HG02943 (cell line): ENCODE measurements around the gene CYP27B1.
"Not testable (repeated sequence)": the region's sequence is repeated elsewhere in the genome, so short reads cannot be mapped to it uniquely, and the experiment has no call there.

Experiments used
- ATAC-seq: cut with Tn5 transposase; IDR thresholded peaks from one replicate; pipeline ENCODE4 v1.9.1; 2021; ENCODE audit warnings: mild to moderate bottlenecking, low read depth, moderate library complexity; ENCODE audit not compliant: unreplicated experiment

The CYP27B1 gene

DNA sequence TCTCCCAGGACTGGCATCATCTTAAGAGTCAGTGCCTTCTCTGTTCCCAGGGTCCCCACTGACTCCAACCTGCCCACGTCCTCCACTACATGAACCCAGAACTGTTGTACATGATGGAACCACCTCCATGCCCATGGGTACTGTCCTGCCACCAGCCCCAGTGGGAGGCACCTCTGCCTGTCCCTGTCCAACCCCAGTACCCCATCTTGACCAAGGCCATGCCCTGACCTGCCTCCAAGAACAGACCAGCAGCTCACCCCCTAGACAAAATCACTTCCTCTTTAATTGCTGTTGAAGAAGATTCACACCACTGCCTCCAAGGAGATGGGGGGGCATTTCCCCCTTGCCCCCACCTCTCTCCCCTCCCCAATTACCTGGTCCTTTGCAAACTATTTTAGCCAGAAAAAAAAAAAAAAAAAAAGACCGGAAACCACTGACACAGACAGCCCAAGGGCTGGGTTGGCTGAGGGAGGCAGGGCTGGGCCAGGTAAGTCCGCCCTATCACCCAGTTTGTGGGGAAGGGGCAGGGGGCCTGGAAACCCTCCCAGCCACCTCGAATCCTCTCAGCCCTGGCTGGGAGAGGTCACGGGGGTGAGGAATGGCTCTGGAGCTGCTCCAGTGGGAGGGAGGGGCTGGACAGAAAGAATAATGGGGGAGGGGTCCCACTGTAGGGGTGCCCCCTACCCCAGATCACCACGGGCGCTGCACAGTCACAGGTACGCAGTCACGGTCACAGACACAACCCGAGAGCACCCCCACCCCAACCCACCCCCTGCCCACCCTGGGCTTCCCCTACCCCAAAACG lies 41.7 kb downstream of the CYP27B1 start:
- no peak for ATAC-seq

DNA sequence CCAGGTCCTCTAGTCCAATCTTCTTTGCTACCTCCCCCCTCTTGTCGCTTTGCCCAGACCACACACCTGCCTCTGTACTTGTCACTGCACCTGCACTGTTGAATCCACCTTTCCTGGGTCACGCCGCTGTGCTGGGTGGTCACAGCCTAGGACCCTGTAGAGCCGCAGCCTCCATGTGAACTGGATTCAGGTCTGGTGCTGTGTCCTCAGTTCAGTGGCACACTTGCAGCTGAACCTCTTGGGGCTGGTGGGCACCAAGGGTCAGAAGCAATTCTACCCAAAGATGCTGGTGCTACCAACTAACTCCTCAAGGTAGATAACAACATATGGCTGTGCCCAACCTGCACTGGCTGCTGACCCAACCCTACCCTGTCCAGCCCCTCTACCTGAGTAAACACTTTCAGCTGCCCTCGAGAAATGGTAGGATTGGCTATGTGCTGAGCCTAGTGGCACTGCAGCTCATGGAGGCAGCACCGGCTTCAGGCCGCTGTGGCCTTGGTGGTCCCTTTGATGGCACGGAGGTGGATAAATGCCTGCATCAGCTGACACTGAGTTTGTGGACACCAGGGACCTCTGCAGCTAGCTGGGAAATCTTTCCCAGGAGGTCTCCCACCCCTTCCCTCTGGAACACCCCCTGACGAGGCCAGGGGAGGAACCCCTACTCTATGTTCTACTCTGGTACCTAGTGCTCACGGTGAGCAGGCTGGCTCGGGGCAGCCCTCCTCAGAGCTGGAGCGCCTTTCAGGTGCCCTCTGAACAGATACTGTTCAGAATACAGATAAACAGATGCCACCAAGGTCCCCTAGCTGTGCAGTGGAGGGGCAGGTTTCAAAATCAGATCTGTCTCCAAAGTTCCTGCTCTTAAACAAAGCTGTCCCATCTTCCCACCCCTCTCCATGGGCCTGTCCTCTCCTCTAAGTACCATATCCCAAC lies 42.6 kb downstream of the CYP27B1 start:
- no peak for ATAC-seq

DNA sequence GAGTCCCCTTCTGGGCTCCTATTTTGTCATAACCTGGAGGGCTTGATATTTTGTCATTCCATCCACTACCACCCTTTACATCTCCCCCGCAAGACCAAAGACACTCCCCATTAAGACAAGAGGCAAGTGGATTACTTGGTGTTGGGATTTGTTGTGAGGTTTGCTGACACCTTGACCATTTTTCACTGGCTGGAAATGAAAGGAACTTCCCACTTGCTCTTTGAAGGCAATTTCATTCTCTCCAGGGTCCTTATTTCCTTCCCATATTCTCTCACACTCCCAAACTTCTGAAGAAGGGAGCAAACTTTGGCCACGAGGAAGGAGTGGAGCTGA lies 43.3 kb downstream of the CYP27B1 start:
- ATAC-seq: no peak

DNA sequence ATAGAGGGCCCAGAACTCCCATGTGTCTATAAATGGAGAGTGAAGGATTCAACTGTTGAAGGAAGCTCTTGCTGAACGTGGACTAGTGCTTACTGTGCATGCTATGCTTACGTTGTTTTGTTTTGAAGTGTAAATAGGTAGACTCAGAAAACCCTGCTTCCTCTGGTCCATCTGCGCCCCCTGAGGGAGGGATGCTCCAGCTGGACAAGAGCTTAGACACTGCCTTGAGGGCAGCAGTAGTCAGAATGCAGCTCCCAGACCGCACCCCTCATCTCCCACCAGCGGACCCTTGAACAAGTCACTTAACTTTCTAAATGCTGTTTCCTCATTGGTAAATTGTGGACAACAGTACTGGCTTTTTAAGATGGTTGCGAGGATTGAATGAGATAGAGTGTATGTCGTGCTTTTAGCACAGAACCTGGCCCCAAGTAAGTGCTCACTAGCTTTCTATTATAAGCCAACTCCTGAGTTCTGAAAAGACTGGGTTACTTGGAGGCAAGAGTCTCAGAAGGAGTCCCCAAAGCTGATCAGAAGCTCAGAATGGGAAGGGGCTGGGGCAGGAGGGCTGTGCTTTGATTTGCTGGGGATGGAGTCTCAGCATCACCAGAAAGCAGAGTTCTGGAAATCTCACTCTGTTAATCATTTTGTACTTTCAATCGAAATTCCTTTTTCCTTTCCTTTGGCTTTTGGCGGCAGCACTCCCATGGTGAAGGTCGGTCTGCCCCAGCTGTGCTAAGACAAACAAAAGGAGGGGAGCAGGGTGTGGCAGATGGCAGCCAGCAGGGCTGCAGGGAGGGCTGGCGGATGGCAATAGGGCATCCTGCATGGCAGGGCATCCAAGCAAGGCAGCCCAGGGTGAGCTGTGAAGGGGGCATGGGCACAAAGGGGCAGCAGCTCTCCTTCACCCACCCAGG lies 43.9 kb downstream of the CYP27B1 start:
- ATAC-seq: no peak

DNA sequence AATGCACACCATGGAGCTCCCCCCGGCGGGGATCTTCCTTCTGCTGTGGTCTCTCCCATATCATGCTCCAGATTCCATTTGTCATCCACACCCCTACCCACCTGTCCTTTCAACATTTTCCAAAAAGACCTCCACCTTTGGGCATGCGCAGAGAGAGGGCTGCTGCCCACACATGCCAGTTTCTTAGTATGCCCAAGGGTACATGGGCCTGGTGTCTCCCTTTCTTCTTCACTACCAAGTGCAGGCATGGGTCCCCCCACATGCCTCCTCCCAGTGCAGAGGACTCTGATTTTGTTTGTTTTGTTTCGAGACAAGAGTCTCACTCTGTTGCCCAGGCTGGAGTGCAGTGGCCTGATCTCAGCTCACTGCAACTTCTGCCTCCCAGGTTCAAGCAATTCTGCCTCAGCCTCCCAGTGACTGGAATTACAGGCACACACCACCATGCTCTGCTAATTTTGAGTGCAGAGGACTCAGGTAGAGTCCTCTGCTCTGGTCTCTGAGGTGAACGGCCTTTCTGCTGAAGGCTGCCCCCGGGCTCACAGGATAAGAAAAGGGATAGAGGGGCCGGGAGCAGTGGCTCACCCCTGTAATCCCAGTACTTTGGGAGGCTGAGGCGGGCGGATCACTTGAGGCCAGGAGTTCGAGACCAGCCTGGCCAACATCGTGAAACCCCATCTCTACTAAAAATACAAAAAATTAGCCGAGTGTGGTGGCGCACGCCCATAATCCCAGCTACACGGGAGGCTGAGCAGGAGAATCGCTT lies 44.9 kb downstream of the CYP27B1 start:
- not testable (repeated sequence) for ATAC-seq

DNA sequence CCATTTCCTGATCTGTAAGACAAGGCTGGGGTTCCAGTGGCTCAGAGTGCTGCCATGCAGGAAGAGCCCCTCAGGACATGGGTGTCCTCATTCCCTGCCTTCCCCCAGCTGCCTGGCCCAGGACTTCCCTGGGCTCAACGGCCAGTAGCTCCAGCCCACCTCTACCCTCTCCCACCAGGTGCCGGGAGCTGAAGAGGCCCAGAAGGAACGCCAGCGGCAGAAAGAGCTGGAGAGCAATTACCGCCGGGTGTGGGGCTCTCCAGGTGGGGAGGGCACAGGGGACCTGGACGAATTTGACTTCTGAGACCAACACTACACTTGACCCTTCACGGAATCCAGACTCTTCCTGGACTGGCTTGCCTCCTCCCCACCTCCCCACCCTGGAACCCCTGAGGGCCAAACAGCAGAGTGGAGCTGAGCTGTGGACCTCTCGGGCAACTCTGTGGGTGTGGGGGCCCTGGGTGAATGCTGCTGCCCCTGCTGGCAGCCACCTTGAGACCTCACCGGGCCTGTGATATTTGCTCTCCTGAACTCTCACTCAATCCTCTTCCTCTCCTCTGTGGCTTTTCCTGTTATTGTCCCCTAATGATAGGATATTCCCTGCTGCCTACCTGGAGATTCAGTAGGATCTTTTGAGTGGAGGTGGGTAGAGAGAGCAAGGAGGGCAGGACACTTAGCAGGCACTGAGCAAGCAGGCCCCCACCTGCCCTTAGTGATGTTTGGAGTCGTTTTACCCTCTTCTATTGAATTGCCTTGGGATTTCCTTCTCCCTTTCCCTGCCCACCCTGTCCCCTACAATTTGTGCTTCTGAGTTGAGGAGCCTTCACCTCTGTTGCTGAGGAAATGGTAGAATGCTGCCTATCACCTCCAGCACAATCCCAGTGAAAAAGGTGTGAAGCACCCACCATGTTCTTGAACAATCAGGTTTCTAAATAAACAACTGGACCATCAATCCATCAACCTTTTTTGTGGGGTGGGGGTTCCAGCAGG lies 46.0 kb downstream of the CYP27B1 start:
- ATAC-seq: no peak

DNA sequence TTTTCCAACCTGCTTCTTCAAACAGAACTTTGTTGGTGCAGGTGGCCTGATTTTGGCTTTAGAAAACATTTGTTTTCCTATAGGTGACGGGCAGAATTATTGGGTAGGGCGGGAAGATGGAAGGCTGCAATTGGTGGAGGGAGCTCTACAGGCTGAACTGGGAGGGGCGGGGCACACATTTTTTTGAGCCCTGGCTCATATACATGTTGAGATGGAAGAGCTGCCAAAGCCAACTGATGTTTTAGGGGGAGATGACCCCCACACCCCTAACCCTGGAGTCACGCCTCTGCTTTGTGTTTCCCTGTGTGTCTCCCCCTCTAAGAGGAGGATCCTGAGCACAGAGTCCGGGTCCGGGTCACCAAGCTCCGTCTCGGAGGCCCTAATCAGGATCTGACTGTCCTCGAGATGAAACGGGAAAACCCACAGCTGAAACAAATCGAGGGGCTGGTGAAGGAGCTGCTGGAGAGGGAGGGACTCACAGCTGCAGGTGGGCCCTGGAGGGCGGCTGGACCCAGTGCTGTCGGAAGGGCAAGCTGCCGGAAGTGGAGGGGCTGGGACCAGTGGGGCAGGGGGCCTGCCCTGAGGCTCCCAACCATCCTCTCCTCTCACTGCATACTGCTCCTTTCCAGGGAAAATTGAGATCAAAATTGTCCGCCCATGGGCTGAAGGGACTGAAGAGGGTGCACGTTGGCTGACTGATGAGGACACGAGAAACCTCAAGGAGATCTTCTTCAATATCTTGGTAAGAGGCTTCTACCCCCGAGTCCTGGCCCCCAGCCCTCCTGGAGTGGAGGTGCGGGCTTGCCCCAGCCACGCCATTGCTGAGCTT lies 46.9 kb downstream of the CYP27B1 start:
- ATAC-seq: no peak

DNA sequence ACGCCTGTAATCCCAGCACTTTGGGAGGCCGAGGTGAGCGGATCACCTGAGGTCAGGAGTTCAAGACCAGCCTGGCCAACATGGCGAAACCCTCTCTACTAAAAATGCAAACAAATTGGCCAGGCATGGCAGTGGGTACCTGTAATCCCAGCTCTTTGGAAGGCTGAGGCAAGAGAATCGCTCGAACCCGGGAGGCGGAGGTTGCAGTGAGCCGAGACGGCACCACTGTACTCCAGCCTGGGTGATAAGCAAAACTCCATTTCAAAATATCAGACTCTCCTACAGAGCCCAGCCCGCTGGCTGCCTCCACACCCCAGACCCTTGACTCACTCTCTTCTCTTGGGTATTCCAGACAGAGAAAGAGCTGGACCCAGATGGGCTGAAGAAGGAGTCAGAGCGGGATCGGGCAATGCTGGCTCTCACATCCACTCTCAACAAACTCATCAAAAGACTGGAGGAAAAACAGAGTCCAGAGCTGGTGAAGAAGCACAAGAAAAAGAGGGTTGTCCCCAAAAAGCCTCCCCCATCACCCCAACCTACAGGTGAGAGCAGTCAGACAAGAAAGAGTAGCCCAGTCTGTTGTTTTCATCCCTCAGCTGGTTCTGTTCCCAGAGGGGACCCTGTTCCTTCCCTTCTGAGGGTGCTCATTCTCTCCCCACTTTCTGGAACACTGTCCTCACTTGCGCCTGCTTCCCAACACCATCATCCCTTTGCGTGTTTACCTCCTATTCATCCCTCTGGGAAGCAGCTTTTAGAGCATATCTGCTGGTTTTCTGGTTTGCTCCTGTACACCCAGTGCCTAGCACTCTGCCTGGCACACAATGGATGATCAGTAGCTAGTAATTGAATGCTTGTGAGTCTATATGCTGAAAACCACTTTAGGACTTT lies 48.0 kb downstream of the CYP27B1 start:
- ATAC-seq: no peak

DNA sequence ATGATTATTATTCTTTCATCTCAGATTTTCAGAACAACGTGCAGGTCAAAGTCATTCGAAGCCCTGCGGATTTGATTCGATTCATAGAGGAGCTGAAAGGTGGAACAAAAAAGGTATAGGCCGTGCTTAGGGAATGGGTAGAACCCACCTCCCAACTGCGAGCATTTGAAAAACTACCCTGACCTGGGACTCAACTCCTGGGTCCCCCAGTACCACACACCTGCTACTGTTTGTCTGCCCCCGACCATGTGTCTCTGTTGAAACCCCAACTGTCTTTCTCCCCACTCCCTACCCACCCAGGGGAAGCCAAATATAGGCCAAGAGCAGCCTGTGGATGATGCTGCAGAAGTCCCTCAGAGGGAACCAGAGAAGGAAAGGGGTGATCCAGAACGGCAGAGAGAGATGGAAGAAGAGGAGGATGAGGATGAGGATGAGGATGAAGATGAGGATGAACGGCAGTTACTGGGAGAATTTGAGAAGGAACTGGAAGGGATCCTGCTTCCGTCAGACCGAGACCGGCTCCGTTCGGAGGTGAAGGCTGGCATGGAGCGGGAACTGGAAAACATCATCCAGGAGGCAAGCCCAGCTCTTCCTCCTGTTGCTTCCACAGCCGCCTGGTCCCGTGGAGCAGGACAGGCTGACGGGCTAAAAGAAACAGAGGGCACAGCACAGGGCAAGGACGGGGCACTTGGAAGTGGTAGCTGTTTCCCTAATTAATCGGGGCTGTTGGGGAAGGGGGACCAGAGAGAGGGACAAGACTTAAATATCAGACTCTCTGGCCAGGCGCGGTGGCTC lies 48.8 kb downstream of the CYP27B1 start:
- no peak for ATAC-seq

DNA sequence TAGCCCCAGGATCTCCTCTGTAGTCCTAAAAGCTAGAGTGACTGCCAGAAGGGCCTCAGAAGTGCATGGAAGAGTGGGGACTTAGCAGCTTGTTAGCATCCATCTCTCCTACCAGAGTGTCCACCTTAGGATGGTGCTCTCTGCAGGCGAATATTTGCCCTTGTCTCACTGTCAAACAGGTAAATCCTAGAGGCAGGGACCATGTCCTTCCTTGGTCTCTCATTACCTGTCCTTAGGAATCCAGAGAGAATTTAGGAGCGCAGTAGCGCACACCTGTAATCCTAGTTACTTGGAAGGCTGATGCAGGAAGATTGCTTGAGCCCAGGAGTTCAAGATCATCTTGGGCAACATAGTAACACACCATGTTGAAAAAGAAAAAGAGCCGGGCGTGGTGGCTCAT lies 49.7 kb downstream of the CYP27B1 start:
- no peak for ATAC-seq

DNA sequence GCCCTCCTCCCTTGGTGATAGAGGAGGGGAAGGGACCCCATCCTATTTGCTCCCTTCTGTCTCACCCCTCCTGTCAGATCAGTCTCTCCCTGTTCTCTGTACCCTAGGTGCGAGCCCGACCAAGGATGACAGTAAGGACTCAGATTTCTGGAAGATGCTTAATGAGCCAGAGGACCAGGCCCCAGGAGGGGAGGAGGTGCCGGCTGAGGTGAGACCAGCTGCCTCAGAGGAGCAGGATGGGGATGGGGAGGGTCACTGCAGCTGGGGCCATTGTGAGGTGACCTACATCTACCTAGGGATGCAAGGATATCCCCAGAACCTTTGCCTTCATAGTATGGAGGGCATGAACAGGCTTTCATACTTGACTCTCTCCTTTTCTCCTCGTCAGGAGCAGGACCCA lies 50.6 kb downstream of the CYP27B1 start:
- no peak for ATAC-seq

DNA sequence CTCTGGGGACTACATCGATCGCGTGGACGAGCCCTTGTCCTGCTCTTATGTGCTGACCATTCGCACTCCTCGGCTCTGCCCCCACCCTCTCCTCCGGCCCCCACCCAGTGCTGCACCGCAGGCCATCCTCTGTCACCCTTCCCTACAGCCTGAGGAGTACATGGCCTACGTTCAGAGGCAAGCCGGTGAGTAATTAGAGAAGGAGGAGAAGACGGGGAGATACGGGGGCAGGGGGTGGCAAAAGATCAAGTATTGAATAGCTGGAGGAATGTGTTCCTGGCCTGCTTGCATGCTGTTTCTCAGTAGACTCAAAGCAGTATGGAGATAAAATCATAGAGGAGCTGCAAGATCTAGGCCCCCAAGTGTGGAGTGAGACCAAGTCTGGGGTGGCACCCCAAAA lies 51.1 kb downstream of the CYP27B1 start:
- ATAC-seq: no peak

DNA sequence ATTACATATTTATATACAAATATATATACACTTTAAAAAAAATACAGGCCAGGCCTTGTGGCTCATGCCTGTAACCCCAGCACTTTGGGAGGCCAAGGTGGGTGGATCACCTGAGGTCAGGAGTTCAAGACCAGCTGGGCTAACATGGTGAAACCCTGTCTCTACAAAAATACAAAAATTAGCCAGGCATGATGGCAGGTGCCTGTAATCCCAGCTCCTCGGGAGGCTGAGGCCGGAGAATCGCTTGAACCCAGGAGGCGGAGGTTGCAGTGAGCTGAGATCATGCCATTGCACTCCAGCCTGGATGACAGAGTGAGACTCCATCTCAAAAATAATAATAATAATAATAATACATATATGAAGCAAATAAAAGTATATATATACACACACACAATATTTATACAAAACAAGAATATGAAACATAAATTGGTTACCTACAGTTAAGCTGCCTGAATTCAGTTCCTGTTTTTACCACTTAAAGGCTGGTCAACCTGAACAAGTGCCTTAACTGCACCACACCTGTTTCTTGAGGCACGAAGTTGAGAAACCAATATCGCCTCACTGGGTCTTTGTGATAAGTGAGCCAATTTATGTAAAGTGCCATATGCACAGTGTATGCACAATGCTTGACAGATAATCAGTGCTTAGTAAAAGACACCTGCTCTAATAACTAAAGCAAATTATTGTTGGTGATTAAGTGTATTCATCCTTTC lies 51.7 kb downstream of the CYP27B1 start:
- not testable (repeated sequence) for ATAC-seq

DNA sequence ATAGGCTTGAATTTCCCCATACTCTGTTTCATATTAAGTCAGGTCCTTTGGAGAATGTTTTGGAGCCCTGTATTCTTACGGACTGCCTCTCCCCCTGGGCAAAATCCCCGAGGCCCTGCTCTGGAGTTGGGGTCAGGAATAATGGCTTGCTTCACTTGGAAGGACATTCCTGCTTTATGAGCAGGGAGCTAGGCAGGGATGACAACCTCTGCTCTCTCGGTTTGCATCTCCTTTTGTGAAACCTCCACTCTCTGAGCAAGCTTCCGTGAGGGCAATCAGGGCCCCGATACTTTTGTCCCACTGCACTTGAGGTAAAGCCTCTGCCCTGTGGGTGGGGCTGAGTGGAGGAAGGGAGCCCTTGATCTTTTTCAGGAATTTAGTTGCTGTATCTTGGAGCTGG lies 53.7 kb downstream of the CYP27B1 start:
- ATAC-seq: no peak

DNA sequence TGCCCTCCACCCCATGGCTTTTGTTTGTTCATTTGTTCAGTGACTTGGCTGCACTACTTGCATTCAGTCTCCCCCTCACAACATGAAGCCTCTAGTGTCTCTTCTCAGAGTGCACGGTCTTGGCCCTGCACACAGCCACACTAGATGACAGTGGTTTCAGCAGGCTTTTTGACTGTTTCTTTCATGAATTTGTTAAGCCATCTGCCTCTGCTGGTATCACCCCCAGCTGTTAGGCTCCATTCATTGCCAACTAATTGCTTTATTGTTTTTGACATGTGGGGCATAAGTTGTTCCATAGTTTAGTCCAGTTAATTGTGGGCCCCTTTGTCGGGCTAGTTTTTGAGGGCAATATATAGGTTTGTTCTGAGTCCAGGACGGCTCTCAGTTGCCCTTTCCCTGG lies 54.2 kb downstream of the CYP27B1 start:
- ATAC-seq: no peak
